BJ (cell line): Measurements from ENCODE around the gene ICAM4. TPM values are rescaled to one million over a fixed set of nuclear protein-coding genes. Genes with fewer than 3 reads are reported as not detected.

Experiments
- CTCF ChIA-PET: fragments of 350-600 bp; formaldehyde crosslinking; extraction: SDS; loops from one replicate; lab custom pipeline; 2021; ENCODE audit warnings: antibody characterized with exemption, inconsistent platforms; lab: Yijun Ruan, JAX
- POLR2A ChIA-PET: fragments of 300-600 bp; sonication (Branson Sonifier 250); formaldehyde crosslinking; extraction: SDS; loops from one replicate; lab custom pipeline; 2021; ENCODE audit warnings: antibody characterized with exemption; lab: Charles Lee
- DNase-seq: peaks from one replicate; pipeline ENCODE4 v3.0.0-alpha.2; 2011; ENCODE audit warnings: low read depth
- H3K27me3 ChIP-seq: 2 replicates; pipeline ENCODE4 v1.6.0; 2011; ENCODE audit warnings: low read length; ENCODE audit not compliant: control insufficient read depth, insufficient read depth
- H3K36me3 ChIP-seq: 2 replicates; pipeline ENCODE4 v1.5.1; 2011; ENCODE audit warnings: low read length; ENCODE audit not compliant: control insufficient read depth, insufficient read depth
- H3K4me3 ChIP-seq: 2 replicates; pipeline ENCODE4 v1.5.1; 2011; ENCODE audit warnings: low read depth, mild to moderate bottlenecking, control low read depth, low read length
- polyA plus RNA-seq: library from polyadenylated mRNA; depleted of rRNA; stranded (reverse); fragments of >200 nt; gene quantifications from 2 replicates; pipeline ENCODE4 v1.2.3, GENCODE V29; 2011
- TF ChIP-seq, protein P1 (sequence below): IDR thresholded peaks from 2 replicates; pipeline ENCODE4 v1.5.1; 2011; ENCODE audit warnings: low read depth, mild to moderate bottlenecking, control low read depth, inconsistent platforms, low read length, moderate library complexity; ENCODE audit not compliant: insufficient read depth

The ICAM4 gene
- polyA plus RNA-seq, 1 experiment = 1.5 TPM

DNA sequence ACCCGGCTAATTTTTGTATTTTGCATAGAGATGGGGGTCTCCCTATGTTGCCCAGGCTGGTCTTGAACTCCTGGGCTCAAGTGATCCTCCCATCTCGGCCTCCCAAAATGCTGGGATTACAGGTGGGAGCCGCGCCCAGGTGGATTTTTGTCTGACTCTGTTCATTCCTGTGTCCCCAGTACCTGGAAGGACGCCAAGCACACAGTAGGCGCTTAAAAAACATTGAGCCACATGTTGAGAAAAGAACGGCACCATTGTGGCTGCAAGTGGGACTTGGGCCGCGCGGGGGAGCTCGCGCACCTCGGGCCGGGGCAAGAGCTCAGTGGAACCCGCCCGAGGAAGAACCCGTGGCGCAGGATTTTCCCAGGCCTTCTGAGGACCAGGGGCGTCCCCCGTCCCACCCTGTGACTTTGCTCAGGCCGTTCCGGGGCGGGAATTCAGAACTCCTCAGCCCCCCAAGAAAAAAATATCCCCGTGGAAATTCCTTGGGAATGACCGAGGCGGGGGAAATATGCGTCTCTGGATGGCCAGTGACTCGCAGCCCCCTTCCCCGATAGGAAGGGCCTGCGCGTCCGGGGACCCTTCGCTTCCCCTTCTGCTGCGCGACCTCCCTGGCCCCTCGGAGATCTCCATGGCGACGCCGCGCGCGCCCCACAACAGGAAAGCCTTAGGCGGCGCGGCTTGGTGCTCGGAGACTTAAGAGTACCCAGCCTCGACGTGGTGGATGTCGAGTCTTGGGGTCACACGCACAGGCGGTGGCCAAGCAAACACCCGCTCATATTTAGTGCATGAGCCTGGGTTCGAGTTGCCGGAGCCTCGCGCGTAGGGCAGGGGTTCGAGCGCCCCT lies 17.2 kb upstream of the ICAM4 start:
- no peak for DNase-seq
- ChIA-PET POLR2A (interaction anchor here (0.5 to 1.4 kb wide), 2 partner anchors 20 to 119 kb away, joined by 4 to 5 read pairs; partner anchors contain the start of gene ICAM5), CTCF (interaction anchor here (0.8 to 8.5 kb wide), 24 partner anchors 9 to 344 kb away, joined by 3 to 228 read pairs (median 5); partner anchors contain the start of genes CDC37, ICAM4, ICAM5 and TYK2)
- H3K27me3 ChIP-seq = no peaks in the 10 kb centered on the region
- no peak overlapping the region; the same call in 1 of the 2 replicates for H3K4me3 ChIP-seq
- no peaks in the 10 kb centered on the region for H3K36me3 ChIP-seq
- TF ChIP-seq, protein P1, sequence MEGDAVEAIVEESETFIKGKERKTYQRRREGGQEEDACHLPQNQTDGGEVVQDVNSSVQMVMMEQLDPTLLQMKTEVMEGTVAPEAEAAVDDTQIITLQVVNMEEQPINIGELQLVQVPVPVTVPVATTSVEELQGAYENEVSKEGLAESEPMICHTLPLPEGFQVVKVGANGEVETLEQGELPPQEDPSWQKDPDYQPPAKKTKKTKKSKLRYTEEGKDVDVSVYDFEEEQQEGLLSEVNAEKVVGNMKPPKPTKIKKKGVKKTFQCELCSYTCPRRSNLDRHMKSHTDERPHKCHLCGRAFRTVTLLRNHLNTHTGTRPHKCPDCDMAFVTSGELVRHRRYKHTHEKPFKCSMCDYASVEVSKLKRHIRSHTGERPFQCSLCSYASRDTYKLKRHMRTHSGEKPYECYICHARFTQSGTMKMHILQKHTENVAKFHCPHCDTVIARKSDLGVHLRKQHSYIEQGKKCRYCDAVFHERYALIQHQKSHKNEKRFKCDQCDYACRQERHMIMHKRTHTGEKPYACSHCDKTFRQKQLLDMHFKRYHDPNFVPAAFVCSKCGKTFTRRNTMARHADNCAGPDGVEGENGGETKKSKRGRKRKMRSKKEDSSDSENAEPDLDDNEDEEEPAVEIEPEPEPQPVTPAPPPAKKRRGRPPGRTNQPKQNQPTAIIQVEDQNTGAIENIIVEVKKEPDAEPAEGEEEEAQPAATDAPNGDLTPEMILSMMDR = peak; percentile 97

- ChIA-PET CTCF (interaction anchor here (0.7 to 8.5 kb wide), 18 partner anchors 8 to 345 kb away, joined by 3 to 228 read pairs (median 6); partner anchors contain the start of genes CDC37, ICAM4, ICAM5 and RAVER1), POLR2A (interaction anchor here (0.9 to 1.4 kb wide), 2 partner anchors 21 to 119 kb away, joined by 3 to 5 read pairs; no protein-coding TSS in a partner anchor)
- H3K4me3 ChIP-seq = peak overlapping the region; percentile 46
- no peaks in the 10 kb centered on the region for H3K36me3 ChIP-seq
- no peaks in the 10 kb centered on the region for H3K27me3 ChIP-seq
- TF ChIP-seq, protein P1 = no peak
- DNase-seq = no peak
Observed at GRCh38 chr19:10270180-10270615, 16.6 kb upstream of the ICAM4 start.

DNA sequence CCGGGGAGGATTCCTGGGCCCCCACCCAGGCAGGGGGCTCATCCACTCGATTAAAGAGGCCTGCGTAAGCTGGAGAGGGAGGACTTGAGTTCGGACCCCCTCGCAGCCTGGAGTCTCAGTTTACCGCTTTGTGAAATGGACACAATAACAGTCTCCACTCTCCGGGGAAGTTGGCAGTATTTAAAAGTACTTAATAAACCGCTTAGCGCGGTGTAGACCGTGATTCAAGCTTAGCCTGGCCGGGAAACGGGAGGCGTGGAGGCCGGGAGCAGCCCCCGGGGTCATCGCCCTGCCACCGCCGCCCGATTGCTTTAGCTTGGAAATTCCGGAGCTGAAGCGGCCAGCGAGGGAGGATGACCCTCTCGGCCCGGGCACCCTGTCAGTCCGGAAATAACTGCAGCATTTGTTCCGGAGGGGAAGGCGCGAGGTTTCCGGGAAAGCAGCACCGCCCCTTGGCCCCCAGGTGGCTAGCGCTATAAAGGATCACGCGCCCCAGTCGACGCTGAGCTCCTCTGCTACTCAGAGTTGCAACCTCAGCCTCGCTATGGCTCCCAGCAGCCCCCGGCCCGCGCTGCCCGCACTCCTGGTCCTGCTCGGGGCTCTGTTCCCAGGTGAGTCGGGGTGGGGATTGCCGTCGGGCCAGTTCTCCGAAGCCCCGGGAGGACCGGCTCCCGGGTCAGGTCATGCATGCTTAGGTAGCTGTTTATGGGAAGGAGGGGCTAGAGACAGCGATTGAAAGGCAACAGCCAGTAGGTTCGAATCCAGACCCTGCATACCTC lies 15.9 kb upstream of the ICAM4 start, which contains the start of gene ICAM1:
Gene ICAM1, plus strand, starts transcription at position 505 of the 779 bp plus-strand sequence. Its CDS starts 40 bp downstream, at position 545.
- no peak for DNase-seq
- H3K4me3 ChIP-seq = peak within 1 kb of the TSS; percentile 46
- CTCF ChIA-PET = interaction anchor here (0.7 to 8.5 kb wide), 16 partner anchors 10 to 346 kb away, joined by 3 to 228 read pairs (median 9); partner anchors contain the start of genes CDC37, ICAM4, ICAM5 and MRPL4
- no peaks in the 10 kb centered on the region for H3K36me3 ChIP-seq
- TF ChIP-seq, protein P1 = no peak
- H3K27me3 ChIP-seq = no peaks in the 10 kb centered on the region
- POLR2A ChIA-PET = interaction anchor here (0.9 kb wide), 1 partner anchor 20 kb away, joined by 3 read pairs; no protein-coding TSS in a partner anchor

- no peak for DNase-seq
- POLR2A ChIA-PET = interaction anchor here (0.6 kb wide), 1 partner anchor 13 kb away, joined by 5 read pairs; no protein-coding TSS in a partner anchor
- CTCF ChIA-PET = interaction anchor here (1.0 to 8.5 kb wide), 11 partner anchors 9 to 156 kb away, joined by 3 to 228 read pairs (median 21); partner anchors contain the start of genes CDC37, ICAM4, ICAM5 and MRPL4
- TF ChIP-seq, protein P1 = no peak
- Histone ChIP-seq H3K4me3 (peak overlapping the region; percentile 46), H3K27me3 (no peaks in the 10 kb centered on the region), H3K36me3 (no peaks in the 10 kb centered on the region)
Observed at GRCh38 chr19:10271543-10272086, 15.1 kb upstream of the ICAM4 start.
